ENCODE results near the gene PXMP2. TPM values are rescaled to one million over a fixed set of nuclear protein-coding genes. Genes with fewer than 3 reads are reported as not detected.

The PXMP2 gene
- total RNA-seq, 1 donor from 2014 or later = 9.0 TPM

- Histone ChIP-seq H3K27me3 (ENCODE audit: insufficient read depth, low read length) (no peaks in the 10 kb centered on the region), H4K20me1 (ENCODE audit: insufficient read depth, low read length) (no peaks in the 10 kb centered on the region), H2AFZ (ENCODE audit: low read depth, low read length) (no peak overlapping the region), H3K27ac (ENCODE audit: low read depth, low read length) (no peak overlapping the region), H3K79me2 (ENCODE audit: insufficient read depth, low read length) (no peaks in the 10 kb centered on the region), H3K4me2 (ENCODE audit: low read length) (no peak overlapping the region), H3K36me3 (ENCODE audit: insufficient read depth, low read length) (peaks cover 5% of the 10 kb centered on the region), H3K9me3 (ENCODE audit: insufficient read depth, low read depth, low read length) (no peaks in the 10 kb centered on the region), H3K9ac (ENCODE audit: low read length) (no peak overlapping the region), H3K4me1 (ENCODE audit: insufficient read depth, low read length) (no peaks in the 10 kb centered on the region), H3K4me3 (ENCODE audit: insufficient read depth, low read depth, low read length) (no peak overlapping the region)
- peaks cover 3% of the 10 kb centered on the region for H3K4me1 Mint-ChIP-seq (ENCODE audit: low read depth, unreplicated experiment)
- TF ChIP-seq EZH2 (IDR thresholded peaks at IDR 0.05; ENCODE audit: insufficient read depth, low read length) (no peak), CTCF (IDR thresholded peaks at IDR 0.05; ENCODE audit: insufficient read depth, low read depth, low read length) (no peak)
- H3K27me3 Mint-ChIP-seq (ENCODE audit: low read depth, unreplicated experiment) = peaks cover 2% of the 10 kb centered on the region
- no peak overlapping the region for H3K27ac Mint-ChIP-seq (ENCODE audit: unreplicated experiment)
- FAIRE-seq (no peak), DNase-seq (ENCODE audit: low read depth) (no peak)
- no peaks in the 10 kb centered on the region for H3K36me3 Mint-ChIP-seq (ENCODE audit: low read depth, unreplicated experiment)
- H3K4me3 Mint-ChIP-seq (ENCODE audit: unreplicated experiment) = no peak overlapping the region
- no peaks in the 10 kb centered on the region for H3K9me3 Mint-ChIP-seq (ENCODE audit: unreplicated experiment)
These were observed 38.7 kb upstream of the PXMP2 start for GRCh38 chr12:132648616-132649225.

DNA sequence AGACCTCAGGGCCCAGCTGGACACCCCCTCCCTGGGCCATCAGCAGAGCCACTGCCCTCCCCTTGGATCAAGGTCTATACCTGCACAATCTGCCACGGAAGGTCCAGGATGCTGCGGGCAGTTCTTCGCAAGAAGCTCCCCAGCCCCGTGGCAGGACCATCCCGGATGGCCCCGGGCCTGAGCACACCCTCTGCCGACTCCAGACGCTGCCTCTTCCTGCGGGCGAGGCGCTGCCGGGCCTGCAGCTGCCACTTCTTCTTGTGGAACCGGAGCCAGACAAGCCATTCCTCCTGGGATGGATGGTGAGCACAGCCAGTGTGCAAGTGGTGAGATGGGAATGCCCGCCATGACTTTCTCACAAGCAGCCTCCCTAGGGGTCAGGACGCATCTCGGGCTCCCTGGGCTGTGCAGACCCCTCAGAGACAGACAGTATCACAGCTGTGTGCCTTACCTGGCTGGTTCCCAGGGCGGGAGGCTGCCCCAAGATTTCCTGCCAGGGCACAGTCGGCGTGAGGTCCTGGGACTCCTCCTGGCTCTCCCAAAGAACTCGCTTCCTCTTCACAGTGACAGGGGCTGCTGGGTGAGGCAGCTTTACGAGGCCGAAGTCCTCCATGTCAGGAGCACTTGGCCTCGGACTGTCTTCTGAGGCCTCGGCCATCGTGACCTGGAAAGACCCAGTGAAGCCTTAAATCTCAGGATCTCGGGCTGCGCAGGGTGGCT is 38.0 kb upstream of the PXMP2 start:
- no peak overlapping the region for H3K4me2 ChIP-seq (ENCODE audit: low read length)
- H3K27ac Mint-ChIP-seq (ENCODE audit: unreplicated experiment) = no peak overlapping the region
- no peaks in the 10 kb centered on the region for H3K27me3 ChIP-seq (ENCODE audit: insufficient read depth, low read length)
- FAIRE-seq (no peak), DNase-seq (ENCODE audit: low read depth) (no peak)
- TF ChIP-seq CTCF (IDR thresholded peaks at IDR 0.05; ENCODE audit: insufficient read depth, low read depth, low read length) = no peak
- TF ChIP-seq EZH2 (IDR thresholded peaks at IDR 0.05; ENCODE audit: insufficient read depth, low read length) = no peak
- H3K4me3 Mint-ChIP-seq (ENCODE audit: unreplicated experiment) = no peak overlapping the region
- H4K20me1 ChIP-seq (ENCODE audit: insufficient read depth, low read length) = no peaks in the 10 kb centered on the region
- H2AFZ ChIP-seq (ENCODE audit: low read depth, low read length) = no peak overlapping the region
- no peaks in the 10 kb centered on the region for H3K9me3 ChIP-seq (ENCODE audit: insufficient read depth, low read depth, low read length)
- no peaks in the 10 kb centered on the region for H3K9me3 Mint-ChIP-seq (ENCODE audit: unreplicated experiment)
- H3K27me3 Mint-ChIP-seq (ENCODE audit: low read depth, unreplicated experiment) = no peaks in the 10 kb centered on the region
- H3K9ac ChIP-seq (ENCODE audit: low read length) = no peak overlapping the region
- H3K79me2 ChIP-seq (ENCODE audit: insufficient read depth, low read length) = no peaks in the 10 kb centered on the region
- no peak overlapping the region for H3K4me3 ChIP-seq (ENCODE audit: insufficient read depth, low read depth, low read length)
- H3K27ac ChIP-seq (ENCODE audit: low read depth, low read length) = no peak overlapping the region
- peaks cover 4% of the 10 kb centered on the region for H3K4me1 Mint-ChIP-seq (ENCODE audit: low read depth, unreplicated experiment)
- H3K36me3 ChIP-seq (ENCODE audit: insufficient read depth, low read length) = peaks cover 5% of the 10 kb centered on the region
- no peaks in the 10 kb centered on the region for H3K36me3 Mint-ChIP-seq (ENCODE audit: low read depth, unreplicated experiment)
- no peaks in the 10 kb centered on the region for H3K4me1 ChIP-seq (ENCODE audit: insufficient read depth, low read length)

All from astrocyte (in vitro differentiated cells and primary cell).